HepG2 (cell line): ENCODE results near the gene CAMTA1. TPM values are rescaled to one million over a fixed set of nuclear protein-coding genes. Genes with fewer than 3 reads are reported as not detected.

Source experiments
- HDAC2 ChIP-seq: sonication (generic); formaldehyde crosslinking; IDR thresholded peaks from 2 replicates; pipeline ENCODE4 v1.4.0; 2020; ENCODE audit warnings: missing genetic modification reagents
- HINFP ChIP-seq: sonication (generic); formaldehyde crosslinking; IDR thresholded peaks from 2 replicates; pipeline ENCODE4 v1.4.0; 2020; ENCODE audit warnings: low read depth, mild to moderate bottlenecking, missing genetic modification reagents
- MTA1 ChIP-seq: sonication (generic); formaldehyde crosslinking; IDR thresholded peaks from 2 replicates; pipeline ENCODE4 v1.4.0; 2020; ENCODE audit warnings: missing genetic modification reagents, mild to moderate bottlenecking, borderline replicate concordance
- SP1 ChIP-seq, 2 experiments: fragments of 450-650 bp in 1 of 2; sonication (generic) in 1 of 2; formaldehyde crosslinking in 1 of 2; IDR thresholded peaks; 2 replicates each; pipeline versions ENCODE4 v1.4.0 to v1.6.1; 2016 to 2020; ENCODE audit warnings: missing genetic modification reagents in 1 of 2
- ZEB1 ChIP-seq: IDR thresholded peaks from 2 replicates; pipeline ENCODE4 v1.6.1; 2012; ENCODE audit warnings: mild to moderate bottlenecking, low read depth, inconsistent platforms; ENCODE audit not compliant: insufficient replicate concordance
- ZNF138 ChIP-seq: sonication (generic); formaldehyde crosslinking; IDR thresholded peaks from 2 replicates; pipeline ENCODE4 v1.5.0; 2020; ENCODE audit warnings: mild to moderate bottlenecking, low read depth, missing genetic modification reagents
- ZNF281 ChIP-seq: sonication (generic); formaldehyde crosslinking; IDR thresholded peaks from 2 replicates; pipeline ENCODE4 v1.4.0; 2020; ENCODE audit warnings: missing genetic modification reagents, borderline replicate concordance
- ZNF850 ChIP-seq: sonication (generic); formaldehyde crosslinking; conservative IDR thresholded peaks from 2 replicates; pipeline ENCODE4 v1.9.0; 2021; ENCODE audit warnings: mild to moderate bottlenecking, missing genetic modification reagents
- ZZZ3 ChIP-seq: sonication (generic); formaldehyde crosslinking; IDR thresholded peaks from 2 replicates; pipeline ENCODE4 v1.4.0; 2020; ENCODE audit warnings: missing genetic modification reagents, mild to moderate bottlenecking, borderline replicate concordance
- polyA plus RNA-seq, 8 experiments: library from polyadenylated mRNA; depleted of rRNA in 3 of 8; stranded (reverse) in 7 of 8; unstranded in 1 of 8; fragments of >200 nt; fragmentation: Illumina TruSeq in 4 of 8; extraction: Trizol in 4 of 8; gene quantifications; 2 replicates each; pipeline versions ENCODE4 v1.2.1 to v1.2.3, GENCODE V29; 2011 to 2016; ENCODE audit warnings: low read depth in 4 of 8, missing spikeins in 1 of 8, mixed read lengths in 1 of 8; ENCODE audit not compliant: insufficient read depth in 1 of 8
- total RNA-seq, 5 experiments: library from RNA; depleted of rRNA; stranded (reverse); fragments of >200 nt; fragmentation: Illumina TruSeq; extraction: Trizol; gene quantifications; 2 replicates each; pipeline ENCODE4 v1.2.3, GENCODE V29; 2016; ENCODE audit warnings: low read depth in 1 of 5

CAMTA1 gene
- total and polyA plus RNA-seq, 2 of the 13 experiments (the other 11 are each of a cell fraction or from before 2014, with no cell fraction given): 25.0 to 36.4 TPM

- TF ChIP-seq ZNF850 (CRISPR knock-in tag) (no peak), ZNF281 (no peak), ZEB1 (no peak), ZZZ3 (CRISPR knock-in tag) (no peak), HINFP (CRISPR knock-in tag) (no peak), HDAC2 (CRISPR knock-in tag) (no peak), SP1 (IDR thresholded peaks at IDR 0.05) (no peak), SP1 (CRISPR knock-in tag; IDR thresholded peaks at IDR 0.05) (no peak), ZNF138 (CRISPR knock-in tag) (no peak), MTA1 (CRISPR knock-in tag) (no peak)
Observed at GRCh38 chr1:7592120-7592798, 807.0 kb downstream of the CAMTA1 start (continued).
